Naive thymus-derived CD4-positive, alpha-beta T cell (primary cell): Measurements from ENCODE around the gene CACYBP. TPM values are rescaled to one million over a fixed set of nuclear protein-coding genes. Genes with fewer than 3 reads are reported as not detected.

Experiments
- ATAC-seq: fragments of 150-1000 bp; cut with Tn5 transposase; 2 replicates; pipeline ENCODE4 v1.10.0; 2021; ENCODE audit warnings: mild to moderate bottlenecking, moderate library complexity
- CTCF ChIA-PET: fragments of 350-600 bp; sonication (Branson Sonifier 250); formaldehyde crosslinking; loops from one replicate; lab custom pipeline; 2021; ENCODE audit warnings: antibody characterized with exemption; lab: Charles Lee
- POLR2A ChIA-PET: fragments of 350-600 bp; sonication (Branson Sonifier 250); formaldehyde crosslinking; loops from one replicate; lab custom pipeline; 2021; ENCODE audit warnings: antibody characterized with exemption, inconsistent platforms; lab: Charles Lee
- DNase-seq, 9 donors: peaks; one replicate each; pipeline versions ENCODE4 v3.0.0 to v3.0.0-alpha.2; 2020 to 2022; ENCODE audit warnings: mixed read lengths in 1 of 9
- H3K27ac ChIP-seq: one replicate; pipeline ENCODE4 v1.7.0; 2013; ENCODE audit warnings: mild to moderate bottlenecking, low read depth, low read length, moderate library complexity
- H3K27me3 ChIP-seq, 2 donors: one replicate each; pipeline ENCODE4 v1.7.0; 2013; ENCODE audit warnings: low read length in 2 of 2, mild to moderate bottlenecking in 2 of 2, moderate library complexity in 2 of 2; ENCODE audit not compliant: control insufficient read depth in 2 of 2, insufficient read depth in 2 of 2
- H3K36me3 ChIP-seq, 3 experiments: 1 replicate in 2 of 3; 2 replicates in 1 of 3; pipeline ENCODE4 v1.7.0; 2013; ENCODE audit warnings: low read length in 3 of 3, mild to moderate bottlenecking in 3 of 3, moderate library complexity in 1 of 3; ENCODE audit not compliant: insufficient read depth in 3 of 3, control insufficient read depth in 2 of 3
- H3K4me1 ChIP-seq, 2 donors: one replicate each; pipeline ENCODE4 v1.7.0; 2013; ENCODE audit warnings: low read length in 2 of 2, mild to moderate bottlenecking in 2 of 2, moderate library complexity in 1 of 2; ENCODE audit not compliant: control insufficient read depth in 2 of 2, insufficient read depth in 2 of 2
- H3K4me3 ChIP-seq: 2 replicates; pipeline ENCODE4 v1.7.0; 2013; ENCODE audit warnings: mild to moderate bottlenecking, low read length
- H3K9me3 ChIP-seq, 3 experiments: 1 replicate in 2 of 3; 2 replicates in 1 of 3; pipeline ENCODE4 v1.7.0; 2013; ENCODE audit warnings: low read length in 3 of 3; ENCODE audit not compliant: control insufficient read depth in 2 of 3
- H3K27ac Mint-ChIP-seq, 9 donors: one replicate each; pipeline ENCODE4 v1.8.0; 2020 to 2022; ENCODE audit warnings: mixed read lengths in 9 of 9, mild to moderate bottlenecking in 8 of 9, moderate library complexity in 5 of 9, inconsistent platforms in 2 of 9
- H3K27me3 Mint-ChIP-seq, 5 donors: one replicate each; pipeline ENCODE4 v1.8.0; 2021 to 2022; ENCODE audit warnings: mixed read lengths in 5 of 5, mild to moderate bottlenecking in 1 of 5
- H3K36me3 Mint-ChIP-seq, 5 donors: one replicate each; pipeline ENCODE4 v1.8.0; 2020 to 2022; ENCODE audit warnings: mixed read lengths in 5 of 5, mild to moderate bottlenecking in 3 of 5, inconsistent platforms in 1 of 5
- H3K4me1 Mint-ChIP-seq, 7 donors: one replicate each; pipeline ENCODE4 v1.8.0; 2020 to 2022; ENCODE audit warnings: mixed read lengths in 7 of 7, mild to moderate bottlenecking in 3 of 7, inconsistent platforms in 1 of 7
- H3K4me3 Mint-ChIP-seq, 10 donors: one replicate each; pipeline ENCODE4 v1.8.0; 2020 to 2022; ENCODE audit warnings: mild to moderate bottlenecking in 10 of 10, mixed read lengths in 10 of 10, moderate library complexity in 6 of 10, inconsistent platforms in 2 of 10
- H3K9me3 Mint-ChIP-seq, 11 donors: one replicate each; pipeline ENCODE4 v1.8.0; 2020 to 2022; ENCODE audit warnings: mixed read lengths in 11 of 11, mild to moderate bottlenecking in 4 of 11, inconsistent platforms in 1 of 11, moderate library complexity in 1 of 11
- intact Hi-C, 2 donors: fragments of 100-400 bp; cut with micrococcal nuclease; formaldehyde crosslinking; loops; one replicate each; pipeline ENCODE4 v1.15.1; 2023
- polyA plus RNA-seq, 2 donors: library from polyadenylated mRNA; unstranded; fragments of 300-500 nt; fragmentation: Illumina TruSeq; gene quantifications; one replicate each; pipeline ENCODE4 v1.2.3, GENCODE V29; 2021
- total RNA-seq, 6 experiments: library from RNA in 5 of 6; stranded (reverse) in 5 of 6; gene quantifications; 1 replicate in 5 of 6; 2 replicates in 1 of 6; pipeline ENCODE4 v1.2.3 and lab custom pipeline; 2021 to 2026

The CACYBP gene
- total and polyA plus RNA-seq, 7 experiments from 2014 or later: 70.8 to 192 (median 101) TPM

DNA sequence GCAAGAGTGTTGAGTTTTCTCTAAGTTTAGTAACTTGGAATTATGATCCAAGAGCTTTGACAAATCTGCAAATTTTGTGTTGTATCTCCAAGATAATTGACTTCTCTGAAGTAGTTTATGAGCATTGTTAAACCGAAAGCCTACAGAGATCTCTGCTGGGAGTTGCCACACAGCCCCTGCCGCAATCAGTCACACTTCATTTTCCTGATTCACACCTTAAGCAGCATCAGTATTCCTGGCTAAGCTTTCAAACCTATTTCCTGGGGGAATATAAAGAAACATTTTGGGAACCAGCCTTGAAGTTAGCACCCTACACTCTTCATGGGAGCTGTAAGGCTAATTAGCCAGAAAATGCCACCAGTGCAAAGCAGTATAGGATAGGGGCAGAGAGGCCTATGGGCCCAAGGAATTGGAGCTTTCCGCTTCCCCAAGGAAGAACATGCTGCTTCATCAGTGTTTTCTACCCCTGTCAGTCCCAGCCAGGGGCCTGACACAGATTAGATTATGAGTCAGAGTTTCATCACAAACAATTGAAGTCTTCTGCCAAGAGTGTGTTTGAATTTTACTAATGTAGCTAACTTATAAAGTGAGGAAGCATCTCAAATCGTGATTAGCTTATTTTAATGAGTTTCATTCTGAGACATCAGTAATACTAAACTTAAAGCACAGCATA is 23.2 kb upstream of the CACYBP start:
- POLR2A ChIA-PET: interaction anchor here (1.2 to 12.1 kb wide), 3 partner anchors 8 to 33 kb away, joined by 3 to 154 read pairs (median 31); partner anchors contain the start of gene CACYBP
- Histone ChIP-seq H3K9me3 (no peaks in the 10 kb centered on the region), H3K27ac (no peak overlapping the region)

DNA sequence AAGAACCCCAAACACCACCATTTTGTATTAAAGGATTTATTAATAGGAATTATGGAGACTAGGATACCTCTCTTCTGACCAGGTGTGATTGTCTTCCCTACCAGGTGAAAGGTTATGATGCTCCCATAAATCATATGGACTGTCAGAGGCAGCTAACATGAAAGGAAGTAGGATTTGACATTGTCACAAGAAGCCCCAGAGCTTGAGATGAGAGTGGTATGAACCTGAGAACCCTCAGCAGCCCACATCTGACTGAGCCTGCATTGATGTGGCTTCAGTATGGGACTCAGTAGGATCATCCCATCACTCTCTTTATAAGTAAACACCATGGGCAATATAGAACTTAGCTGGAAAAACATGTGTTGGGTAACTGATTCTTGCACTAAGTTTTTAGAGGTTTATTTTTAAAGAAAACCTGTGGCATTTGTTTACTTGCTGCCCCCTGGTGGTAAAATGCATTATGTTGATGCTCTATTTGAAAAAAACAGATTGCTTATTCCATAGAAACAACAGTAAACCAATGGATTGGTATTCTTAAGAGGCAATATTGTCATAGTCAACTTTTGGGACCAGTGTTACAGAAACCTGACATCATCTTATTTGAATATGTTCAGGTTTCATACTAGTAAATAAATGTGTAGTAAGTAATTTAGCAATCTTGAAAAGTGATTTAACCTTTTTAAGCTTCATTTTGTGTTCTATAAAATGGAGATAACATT is 16.6 kb upstream of the CACYBP start:
- Histone ChIP-seq H3K36me3 (peaks cover 0 to 7% (median 6%) of the 10 kb centered on the region in 3 experiments), H3K4me3 (no peak overlapping the region), H3K4me1 (peaks cover 0 to 9% of the 10 kb centered on the region in 2 donors), H3K9me3 (no peaks in the 10 kb centered on the region), H3K27me3 (no peaks in the 10 kb centered on the region), H3K27ac (no peak overlapping the region)
- Mint-ChIP-seq H3K36me3 (peaks cover 8 to 49% (median 47%) of the 10 kb centered on the region in 5 donors), H3K4me3 (no peak overlapping the region), H3K4me1 (peaks cover 9 to 54% (median 40%) of the 10 kb centered on the region in 7 donors), H3K9me3 (peaks cover 0 to 5% (median 0%) of the 10 kb centered on the region in 11 donors), H3K27me3 (no peaks in the 10 kb centered on the region), H3K27ac (peak overlapping the region in 7 of 9 donors; percentile 19 to 91 (median 48))
- DNase-seq: peak in 7 of 9 donors; percentile 50 to 69 (median 58)
- POLR2A ChIA-PET: interaction anchor here (0.6 to 12.1 kb wide), 7 partner anchors 12 to 908 kb away, joined by 3 to 154 read pairs (median 4); partner anchors contain the start of gene CACYBP
- peak; percentile 41 for ATAC-seq
- CTCF ChIA-PET: interaction anchor here (0.6 to 2.1 kb wide), 13 partner anchors 13 to 206 kb away, joined by 3 to 15 read pairs (median 3); no protein-coding TSS in a partner anchor
- intact Hi-C loops: loop anchor here (1.0 kb wide), 7 partner anchors 8 to 213 kb away; no protein-coding TSS in a partner anchor

More for the DNA sequence above, 23.2 kb upstream of the CACYBP start:
- Mint-ChIP-seq H3K9me3 (peaks cover 0 to 5% (median 0%) of the 10 kb centered on the region in 11 donors), H3K4me1 (peaks cover 22 to 69% (median 53%) of the 10 kb centered on the region in 7 donors), H3K4me3 (no peak overlapping the region), H3K27ac (peak overlapping the region in 5 of 9 donors; percentile 4 to 45 (median 22)), H3K27me3 (no peaks in the 10 kb centered on the region), H3K36me3 (peaks cover 14 to 65% (median 51%) of the 10 kb centered on the region in 5 donors)
- Histone ChIP-seq H3K27me3 (no peaks in the 10 kb centered on the region), H3K4me1 (peaks cover 9 to 11% of the 10 kb centered on the region in 2 donors), H3K36me3 (peaks cover 0 to 16% (median 0%) of the 10 kb centered on the region in 3 experiments), H3K4me3 (no peak overlapping the region)
- no peak for ATAC-seq
- CTCF ChIA-PET: interaction anchor here (0.5 to 1.3 kb wide), 4 partner anchors 20 to 232 kb away, joined by 3 read pairs; no protein-coding TSS in a partner anchor
- intact Hi-C loops: no loop called here
- DNase-seq: no peak

DNA sequence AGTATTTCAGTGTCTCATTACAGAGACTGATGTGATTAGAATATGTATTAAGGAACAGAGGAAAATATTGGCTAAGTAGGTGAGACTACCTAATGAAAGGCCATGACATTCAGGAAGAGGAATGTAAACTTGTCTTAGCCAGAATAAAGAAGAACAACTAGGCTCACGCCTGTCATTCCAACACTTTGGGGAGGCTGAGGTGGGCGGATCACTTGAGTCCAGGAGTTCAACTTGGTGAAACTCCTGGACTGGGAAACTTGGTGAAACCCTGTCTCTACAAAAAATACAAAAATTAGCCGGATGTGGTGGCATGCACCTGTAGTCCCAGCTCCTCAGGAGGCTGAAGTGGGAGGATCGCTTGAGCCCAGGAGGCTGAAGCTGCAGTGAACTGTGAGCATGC is 14.8 kb upstream of the CACYBP start:
- H3K27ac Mint-ChIP-seq: peak overlapping the region in 7 of 9 donors; percentile 1 to 74 (median 20)
- DNase-seq (no peak), ATAC-seq (no peak)
- H3K27ac ChIP-seq: no peak overlapping the region
- intact Hi-C loops: no loop called here
- H3K9me3 ChIP-seq: no peaks in the 10 kb centered on the region
- H3K4me3 Mint-ChIP-seq: no peak overlapping the region
- peaks cover 8 to 12% of the 10 kb centered on the region in 2 donors for H3K4me1 ChIP-seq
- H3K4me1 Mint-ChIP-seq: peaks cover 14 to 64% (median 51%) of the 10 kb centered on the region in 7 donors
- POLR2A ChIA-PET: interaction anchor here (0.7 to 12.1 kb wide), 6 partner anchors 8 to 84 kb away, joined by 3 to 154 read pairs (median 4); partner anchors contain the start of gene CACYBP
- peaks cover 0 to 5% (median 0%) of the 10 kb centered on the region in 11 donors for H3K9me3 Mint-ChIP-seq
- peaks cover 0 to 7% (median 6%) of the 10 kb centered on the region in 3 experiments for H3K36me3 ChIP-seq
- no peak overlapping the region for H3K4me3 ChIP-seq
- peaks cover 12 to 55% (median 49%) of the 10 kb centered on the region in 5 donors for H3K36me3 Mint-ChIP-seq
- H3K27me3 Mint-ChIP-seq: no peaks in the 10 kb centered on the region
- CTCF ChIA-PET: interaction anchor here (1.8 to 4.1 kb wide), 4 partner anchors 15 to 185 kb away, joined by 4 to 18 read pairs (median 8); partner anchors contain the start of gene CACYBP
- H3K27me3 ChIP-seq: no peaks in the 10 kb centered on the region

DNA sequence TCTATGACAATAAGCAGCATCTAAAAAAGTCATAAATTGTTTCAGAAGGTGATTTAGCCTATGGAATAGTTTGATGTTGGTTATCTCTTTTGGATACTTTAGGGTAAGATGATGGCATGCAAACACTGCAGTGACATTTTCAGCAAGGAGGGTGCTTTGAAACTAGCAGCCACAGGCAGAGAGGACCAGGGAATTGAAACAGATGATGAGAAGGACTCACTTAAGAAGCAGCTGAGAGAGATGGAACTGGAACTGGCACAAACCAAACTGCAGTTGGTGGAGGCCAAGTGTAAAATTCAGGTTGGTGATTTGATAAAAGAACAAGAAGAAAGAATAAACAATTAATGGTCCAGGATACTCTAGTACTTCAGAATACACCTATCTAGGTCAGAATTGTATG is 11.2 kb upstream of the CACYBP start:
- Histone ChIP-seq H3K27ac (no peak overlapping the region), H3K4me3 (no peak overlapping the region), H3K4me1 (peaks cover 8 to 14% of the 10 kb centered on the region in 2 donors), H3K27me3 (no peaks in the 10 kb centered on the region), H3K9me3 (no peaks in the 10 kb centered on the region), H3K36me3 (no peaks in the 10 kb centered on the region)
- H3K4me3 Mint-ChIP-seq: peak overlapping the region in 4 of 10 donors; percentile 22 to 48 (median 32)
- no peaks in the 10 kb centered on the region for H3K27me3 Mint-ChIP-seq
- peaks cover 4 to 40% (median 20%) of the 10 kb centered on the region in 5 donors for H3K36me3 Mint-ChIP-seq
- no peak for DNase-seq
- intact Hi-C loops: no loop called here
- peak overlapping the region in 6 of 9 donors; percentile 29 to 92 (median 64) for H3K27ac Mint-ChIP-seq
- ChIA-PET POLR2A (interaction anchor here (0.8 to 2.1 kb wide), 3 partner anchors 11 to 23 kb away, joined by 5 to 31 read pairs (median 6); partner anchors contain the start of gene CACYBP), CTCF (interaction anchor here (1.4 kb wide), 1 partner anchor 9 kb away, joined by 6 read pairs; no protein-coding TSS in a partner anchor)
- ATAC-seq: no peak
- H3K4me1 Mint-ChIP-seq: peaks cover 5 to 54% (median 43%) of the 10 kb centered on the region in 7 donors
- H3K9me3 Mint-ChIP-seq: peaks cover 0 to 1% (median 0%) of the 10 kb centered on the region in 11 donors

DNA sequence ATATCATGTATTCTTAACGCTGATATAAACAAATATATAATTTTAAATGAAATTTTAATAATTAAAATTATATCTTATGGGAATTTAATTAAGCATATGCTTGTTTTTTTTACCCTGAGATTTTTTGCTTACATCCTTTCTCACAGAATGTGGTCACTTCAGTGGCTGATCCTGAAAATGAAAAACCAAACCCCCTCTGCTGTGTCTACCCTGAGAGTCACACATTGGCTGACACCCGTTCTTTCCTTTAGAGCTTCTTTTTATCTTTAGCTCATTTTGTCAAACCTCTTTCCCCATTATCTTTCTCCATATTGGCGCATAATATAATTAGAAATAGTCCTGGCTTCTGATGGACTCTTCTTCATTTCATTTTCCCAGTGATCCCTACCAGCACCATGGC is 10.8 kb upstream of the CACYBP start:
- Histone ChIP-seq H3K27me3 (no peaks in the 10 kb centered on the region), H3K4me1 (peaks cover 8 to 14% of the 10 kb centered on the region in 2 donors), H3K27ac (no peak overlapping the region), H3K9me3 (no peaks in the 10 kb centered on the region), H3K36me3 (no peaks in the 10 kb centered on the region), H3K4me3 (no peak overlapping the region)
- H3K27ac Mint-ChIP-seq: peak overlapping the region in 8 of 9 donors; percentile 90 to 98 (median 96)
- peaks cover 0 to 1% (median 0%) of the 10 kb centered on the region in 11 donors for H3K9me3 Mint-ChIP-seq
- DNase-seq (no peak), ATAC-seq (no peak)
- CTCF ChIA-PET: interaction anchor here (1.2 to 1.4 kb wide), 2 partner anchors 10 kb away, joined by 5 to 6 read pairs; no protein-coding TSS in a partner anchor
- peak overlapping the region in 6 of 10 donors; percentile 0 to 92 (median 88) for H3K4me3 Mint-ChIP-seq
- peaks cover 5 to 50% (median 43%) of the 10 kb centered on the region in 7 donors for H3K4me1 Mint-ChIP-seq
- H3K27me3 Mint-ChIP-seq: no peaks in the 10 kb centered on the region
- POLR2A ChIA-PET: interaction anchor here (0.8 to 2.7 kb wide), 4 partner anchors 10 to 189 kb away, joined by 5 to 31 read pairs (median 7); partner anchors contain the start of gene CACYBP
- H3K36me3 Mint-ChIP-seq: peaks cover 4 to 41% (median 16%) of the 10 kb centered on the region in 5 donors
- intact Hi-C loops: no loop called here
